ENCODE data around the gene ZNF341.

The ZNF341 gene

DNA sequence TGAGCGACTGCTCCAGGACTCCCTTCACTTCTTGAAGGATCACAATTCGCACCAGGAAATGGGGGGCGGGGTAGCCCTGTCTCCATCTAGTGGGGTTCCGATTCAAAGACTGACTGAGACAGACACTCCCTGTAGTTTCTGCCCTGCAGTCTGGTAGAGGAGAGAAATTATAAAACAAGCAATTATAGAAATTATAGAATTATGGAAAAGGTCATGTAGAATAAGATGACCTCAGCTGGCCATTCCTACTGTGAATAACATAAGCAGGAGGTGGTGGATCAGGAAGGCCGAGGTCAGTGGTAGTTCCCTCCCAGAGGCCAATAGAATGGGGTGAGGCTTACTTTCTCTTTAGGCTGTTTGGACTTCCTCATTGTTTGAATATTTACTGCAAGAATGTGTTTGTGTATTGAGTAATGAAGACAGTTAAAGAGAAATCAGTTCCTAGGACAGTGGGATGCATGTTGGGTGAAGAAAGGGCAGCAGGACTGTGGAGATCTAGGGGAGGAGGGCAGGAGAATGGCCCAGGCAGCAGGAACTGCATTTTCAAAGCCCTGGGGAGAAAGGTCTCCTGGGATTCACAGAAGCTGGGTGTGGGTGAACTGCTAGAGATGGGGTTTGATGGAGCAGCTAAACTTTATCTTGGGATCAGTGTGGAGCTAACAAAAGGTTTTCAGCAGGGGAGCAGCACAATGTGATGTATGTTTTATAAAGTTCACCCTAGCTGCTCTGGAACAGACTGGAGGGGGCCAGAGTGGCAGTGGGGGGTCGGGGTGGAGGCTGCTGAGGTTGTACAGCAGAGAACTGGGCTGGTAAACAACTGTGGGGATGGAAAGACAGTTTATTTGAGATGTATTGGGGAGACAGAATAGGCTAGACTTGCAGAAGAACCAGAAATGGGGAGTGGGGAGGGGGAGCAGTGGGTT, 2.1 kb downstream of the ZNF341 start:
- H3K27ac ChIP-seq = peak overlapping the region; percentile 92
- DNase-seq (ENCODE audit: low spot score) = peak; percentile 73
- ChIA-PET POLR2A (ENCODE audit: low non-redundant PET) (interaction anchor here (0.7 kb wide), 1 partner anchor 21 kb away, joined by 3 read pairs; no protein-coding TSS in a partner anchor), CTCF (interaction anchor here (1.0 to 1.8 kb wide), 2 partner anchors 48 to 78 kb away, joined by 4 to 7 read pairs; no protein-coding TSS in a partner anchor)
- TF ChIP-seq, protein P1, sequence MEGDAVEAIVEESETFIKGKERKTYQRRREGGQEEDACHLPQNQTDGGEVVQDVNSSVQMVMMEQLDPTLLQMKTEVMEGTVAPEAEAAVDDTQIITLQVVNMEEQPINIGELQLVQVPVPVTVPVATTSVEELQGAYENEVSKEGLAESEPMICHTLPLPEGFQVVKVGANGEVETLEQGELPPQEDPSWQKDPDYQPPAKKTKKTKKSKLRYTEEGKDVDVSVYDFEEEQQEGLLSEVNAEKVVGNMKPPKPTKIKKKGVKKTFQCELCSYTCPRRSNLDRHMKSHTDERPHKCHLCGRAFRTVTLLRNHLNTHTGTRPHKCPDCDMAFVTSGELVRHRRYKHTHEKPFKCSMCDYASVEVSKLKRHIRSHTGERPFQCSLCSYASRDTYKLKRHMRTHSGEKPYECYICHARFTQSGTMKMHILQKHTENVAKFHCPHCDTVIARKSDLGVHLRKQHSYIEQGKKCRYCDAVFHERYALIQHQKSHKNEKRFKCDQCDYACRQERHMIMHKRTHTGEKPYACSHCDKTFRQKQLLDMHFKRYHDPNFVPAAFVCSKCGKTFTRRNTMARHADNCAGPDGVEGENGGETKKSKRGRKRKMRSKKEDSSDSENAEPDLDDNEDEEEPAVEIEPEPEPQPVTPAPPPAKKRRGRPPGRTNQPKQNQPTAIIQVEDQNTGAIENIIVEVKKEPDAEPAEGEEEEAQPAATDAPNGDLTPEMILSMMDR (conservative IDR thresholded peaks at IDR 0.05; ENCODE audit: low read depth) = no peak

DNA sequence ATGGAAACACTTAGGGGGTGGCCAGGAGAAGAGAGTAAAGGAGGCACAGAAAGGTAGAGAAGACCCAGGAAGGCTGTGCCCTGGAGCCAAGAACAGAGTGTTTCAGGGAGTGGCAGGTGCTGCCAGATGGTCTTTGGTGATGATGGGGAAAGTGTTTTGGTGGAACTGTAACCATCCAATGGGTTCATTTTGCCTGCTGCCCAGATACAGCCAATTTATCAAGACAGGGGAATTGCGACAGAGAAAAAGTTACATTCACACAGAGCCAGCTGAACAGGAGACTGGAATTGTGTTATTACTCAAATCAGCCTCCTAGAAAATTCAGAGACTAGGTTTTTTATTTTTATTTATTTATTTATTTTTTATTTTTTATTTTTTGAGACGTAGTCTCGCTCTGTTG, 5.2 kb downstream of the ZNF341 start:
- TF ChIP-seq, protein P1 (conservative IDR thresholded peaks at IDR 0.05; ENCODE audit: low read depth) = no peak
- no peak for DNase-seq (ENCODE audit: low spot score)
- no peak overlapping the region for H3K27ac ChIP-seq
- ChIA-PET CTCF (no interaction called here), POLR2A (ENCODE audit: low non-redundant PET) (no interaction called here)

DNA sequence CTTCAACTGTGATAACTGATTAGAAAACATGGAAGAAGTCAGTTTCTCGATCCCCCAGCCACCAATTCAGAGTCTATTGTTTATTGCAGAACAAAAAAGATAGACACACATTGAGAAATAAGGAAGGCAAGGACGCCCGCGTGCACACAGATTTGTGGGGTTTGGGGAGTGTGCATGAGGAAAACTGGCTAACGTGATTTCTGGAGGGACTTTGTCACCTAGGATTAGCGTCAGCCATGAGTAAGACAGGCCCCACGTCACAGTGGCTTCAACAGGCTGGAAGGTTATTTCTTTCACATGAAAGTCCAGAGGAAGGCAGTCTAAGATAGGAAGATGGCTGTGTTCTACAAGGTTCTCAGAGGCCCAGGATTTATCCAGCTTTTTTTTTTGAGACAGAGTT, 7.7 kb downstream of the ZNF341 start:
- ChIA-PET CTCF (interaction anchor here (0.6 kb wide), 1 partner anchor 1149 kb away, joined by 3 read pairs; no protein-coding TSS in a partner anchor), POLR2A (ENCODE audit: low non-redundant PET) (no interaction called here)
- no peak for DNase-seq (ENCODE audit: low spot score)
- H3K27ac ChIP-seq = no peak overlapping the region
- TF ChIP-seq, protein P1 (conservative IDR thresholded peaks at IDR 0.05; ENCODE audit: low read depth) = no peak

DNA sequence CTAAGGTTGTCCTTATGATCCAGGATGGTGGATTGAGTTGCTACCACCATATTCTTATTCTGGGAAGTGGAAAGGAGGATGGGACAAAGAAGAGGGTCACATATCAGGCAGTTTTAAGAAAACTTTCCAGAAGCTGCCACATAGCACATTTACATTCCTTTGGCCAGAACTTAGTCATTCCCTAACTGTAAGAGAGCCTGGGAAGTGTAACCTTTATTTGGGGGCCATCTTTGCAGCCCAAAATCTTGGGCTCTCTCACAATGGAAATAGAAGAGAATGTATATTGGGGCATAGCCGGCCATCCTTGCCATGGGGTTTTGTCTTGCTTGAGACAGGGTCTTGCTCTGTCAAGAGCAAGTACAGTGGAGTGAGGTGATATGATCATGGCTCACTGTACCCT, 8.4 kb downstream of the ZNF341 start:
- no peak overlapping the region for H3K27ac ChIP-seq
- TF ChIP-seq, protein P1 (conservative IDR thresholded peaks at IDR 0.05; ENCODE audit: low read depth) = no peak
- no peak for DNase-seq (ENCODE audit: low spot score)
- CTCF ChIA-PET = interaction anchor here (0.6 kb wide), 1 partner anchor 1148 kb away, joined by 3 read pairs; no protein-coding TSS in a partner anchor
- POLR2A ChIA-PET (ENCODE audit: low non-redundant PET) = no interaction called here

DNA sequence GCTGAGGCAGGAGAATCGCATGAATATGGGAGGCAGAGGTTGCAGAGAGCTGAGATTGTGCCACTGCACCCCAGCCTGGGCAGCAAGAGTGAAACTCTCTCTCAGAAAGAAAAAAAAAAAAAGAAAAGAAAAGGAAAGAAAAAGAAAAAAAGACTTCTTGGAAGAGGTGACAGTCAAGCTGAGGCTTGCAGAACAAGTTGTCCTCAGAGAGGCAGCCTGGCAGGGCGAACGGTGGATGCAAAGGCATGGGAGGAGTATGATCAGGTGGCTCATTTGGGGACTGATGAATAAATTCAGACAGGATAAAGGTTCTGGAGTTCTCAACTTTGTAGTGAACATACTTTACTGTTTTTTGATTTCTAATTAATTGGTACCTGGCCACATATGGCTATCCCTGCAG, 12.4 kb downstream of the ZNF341 start:
- peak overlapping the region; percentile 0; the same call in 1 of the 2 replicates for H3K27ac ChIP-seq
- DNase-seq (ENCODE audit: low spot score) = no peak
- TF ChIP-seq, protein P1 (conservative IDR thresholded peaks at IDR 0.05; ENCODE audit: low read depth) = no peak
- ChIA-PET CTCF (interaction anchor here (0.5 to 1.1 kb wide), 2 partner anchors 10 to 152 kb away, joined by 3 read pairs; no protein-coding TSS in a partner anchor), POLR2A (ENCODE audit: low non-redundant PET) (interaction anchor here (0.6 kb wide), 2 partner anchors 74 to 177 kb away, joined by 3 to 5 read pairs; no protein-coding TSS in a partner anchor)

DNA sequence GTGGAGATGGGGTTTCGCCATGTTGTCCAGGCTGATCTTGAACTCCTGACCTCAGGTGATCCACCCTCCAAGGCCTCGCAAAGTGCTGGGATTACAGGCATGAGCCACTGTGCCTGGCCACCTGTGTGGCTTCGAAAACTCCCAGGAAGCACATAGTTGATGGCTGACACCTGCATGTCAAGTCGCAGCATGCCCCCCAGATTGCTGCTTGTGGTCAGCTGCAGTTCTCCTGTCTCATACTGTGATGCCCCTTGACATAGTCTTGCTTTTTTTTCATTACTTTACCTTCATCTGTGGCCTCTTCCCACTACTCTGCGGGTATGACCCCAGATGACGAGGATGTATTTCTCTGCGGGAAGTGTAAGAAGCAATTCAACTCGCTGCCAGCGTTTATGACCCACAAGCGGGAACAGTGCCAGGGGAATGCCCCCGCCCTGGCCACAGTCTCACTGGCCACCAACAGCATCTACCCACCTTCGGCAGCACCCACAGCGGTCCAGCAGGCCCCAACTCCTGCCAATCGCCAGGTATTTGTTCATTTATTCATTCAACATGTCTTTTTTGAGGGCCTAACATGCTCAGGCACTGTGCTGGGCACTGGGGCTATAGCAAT, 13.1 kb downstream of the ZNF341 start:
- ChIA-PET CTCF (interaction anchor here (0.5 kb wide), 1 partner anchor 151 kb away, joined by 3 read pairs; no protein-coding TSS in a partner anchor), POLR2A (ENCODE audit: low non-redundant PET) (interaction anchor here (0.6 kb wide), 1 partner anchor 75 kb away, joined by 3 read pairs; no protein-coding TSS in a partner anchor)
- TF ChIP-seq, protein P1 (conservative IDR thresholded peaks at IDR 0.05; ENCODE audit: low read depth) = no peak
- no peak for DNase-seq (ENCODE audit: low spot score)
- peak overlapping the region; percentile 0; the same call in 1 of the 2 replicates for H3K27ac ChIP-seq
